GM21717 (cell line): Measurements from ENCODE around the gene C11orf21.

Experiments
- ATAC-seq: cut with Tn5 transposase; IDR thresholded peaks from one replicate; pipeline ENCODE4 v1.9.1; 2021; ENCODE audit warnings: mild to moderate bottlenecking, moderate library complexity; ENCODE audit not compliant: unreplicated experiment

The C11orf21 gene

DNA sequence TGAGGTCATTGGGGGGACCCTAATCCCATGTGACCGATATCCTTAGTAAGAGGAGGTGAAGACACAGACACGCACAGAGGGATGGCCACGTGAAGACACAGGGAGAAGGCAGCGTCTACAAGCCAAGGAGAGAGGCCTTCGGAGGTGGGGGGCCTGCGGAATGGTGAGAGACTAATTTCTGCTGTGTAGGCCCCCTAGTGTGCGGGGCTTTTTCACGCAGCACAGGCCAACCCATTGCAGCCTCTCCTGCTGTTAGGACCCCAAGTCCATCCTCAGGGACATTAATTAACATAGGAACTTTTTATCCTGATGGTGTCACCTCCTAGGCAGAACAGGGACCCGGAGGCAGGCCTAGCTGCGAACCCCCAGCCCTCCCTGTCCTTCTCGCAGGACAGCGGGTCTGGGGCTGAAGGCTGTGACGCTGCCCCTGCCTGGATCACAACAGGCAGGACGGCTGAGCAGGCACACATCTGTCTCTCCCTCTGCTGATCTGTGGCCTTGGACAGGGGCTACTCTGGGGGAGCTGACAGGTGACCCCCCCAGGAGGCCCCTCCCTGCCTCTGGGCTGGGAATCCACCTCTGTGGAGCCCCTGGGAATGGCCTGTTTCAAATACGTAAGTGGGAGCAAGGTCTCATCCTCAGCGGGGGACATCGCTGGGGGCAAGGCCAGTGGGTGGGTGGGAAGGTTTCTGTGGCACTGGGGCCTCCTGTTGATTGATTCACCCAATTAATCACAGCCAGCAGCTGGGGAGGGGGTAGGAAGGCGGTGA lies 39.2 kb downstream of the C11orf21 start:
- no peak for ATAC-seq

DNA sequence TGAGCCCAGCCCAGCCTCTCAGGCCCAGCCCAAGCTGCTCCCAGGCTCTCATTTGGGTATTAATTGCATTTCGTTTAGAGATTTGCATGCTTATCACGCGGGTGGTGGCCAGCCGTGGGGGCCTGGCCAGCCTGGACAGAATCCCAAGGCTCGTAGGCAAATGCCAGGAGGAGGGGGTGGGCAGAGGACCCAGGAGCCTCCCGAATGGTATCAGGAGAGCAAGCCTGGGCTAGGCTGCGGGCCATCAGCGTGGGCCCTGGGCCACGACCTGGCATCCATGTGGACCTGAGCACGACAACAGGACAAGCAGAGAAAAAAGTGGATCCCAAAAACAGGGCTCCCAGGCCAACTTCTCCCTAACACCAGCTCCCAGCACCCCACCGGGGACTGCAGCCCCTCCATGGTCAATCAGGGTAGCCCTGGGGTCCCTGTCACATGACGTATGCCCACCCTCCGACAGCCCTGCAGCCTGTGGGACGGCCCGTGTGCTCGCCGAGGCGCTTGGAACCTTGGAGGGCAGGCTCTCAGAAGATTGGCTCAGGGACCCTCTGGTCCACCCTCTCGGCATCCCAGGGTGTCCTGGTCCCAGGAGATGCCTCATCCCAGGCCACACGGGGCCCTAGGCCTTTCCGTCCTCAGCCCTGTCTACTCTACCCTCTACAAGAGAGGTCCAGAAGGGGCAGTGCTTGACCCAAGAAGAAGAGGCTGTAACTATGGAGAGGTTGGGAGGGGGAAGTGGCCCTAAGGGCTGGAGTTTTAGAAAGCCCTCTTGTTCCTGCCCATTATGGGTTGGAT lies 40.1 kb downstream of the C11orf21 start:
- no peak for ATAC-seq

DNA sequence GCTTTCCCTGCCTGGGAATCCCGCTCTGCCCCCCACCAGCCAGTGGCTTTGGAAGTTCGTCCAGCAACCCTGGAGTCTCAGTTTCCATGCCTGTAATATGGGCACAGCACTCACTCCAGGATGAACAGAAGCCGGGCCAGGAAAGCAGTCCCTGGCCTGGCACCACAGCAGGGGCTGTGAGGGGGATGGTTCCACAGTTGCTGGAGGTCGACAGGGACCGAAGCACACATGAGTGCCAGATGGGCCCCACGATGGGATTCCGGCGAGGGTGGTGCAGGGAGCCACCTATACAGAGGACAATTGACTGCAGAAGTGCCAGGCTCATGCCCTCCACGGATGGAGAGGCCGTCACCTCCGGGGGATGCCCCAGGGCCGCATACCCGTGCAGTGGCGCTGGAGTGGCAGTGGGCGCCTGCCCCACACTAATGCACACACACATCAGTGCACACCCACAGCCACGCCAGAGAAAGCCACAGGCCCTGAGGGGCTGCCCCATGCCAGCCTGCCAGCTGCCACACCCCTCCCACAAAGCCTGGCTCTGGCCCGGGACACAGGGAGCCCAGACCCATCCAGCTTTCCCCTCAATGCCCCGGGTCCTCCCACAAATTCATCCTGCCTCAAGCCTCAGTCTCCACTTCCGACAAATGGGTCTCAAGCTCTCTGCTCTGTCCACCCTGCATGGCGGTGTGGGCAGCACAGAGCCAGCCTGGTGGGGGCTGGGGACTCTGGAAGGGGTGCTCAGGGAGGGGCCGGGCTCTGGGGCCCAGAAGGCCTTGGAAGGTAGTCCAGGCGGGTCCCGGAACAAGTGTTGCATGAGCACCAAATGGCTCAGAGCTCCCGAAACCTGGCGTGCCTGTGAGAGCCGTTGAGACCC lies 41.0 kb downstream of the C11orf21 start:
- no peak for ATAC-seq

DNA sequence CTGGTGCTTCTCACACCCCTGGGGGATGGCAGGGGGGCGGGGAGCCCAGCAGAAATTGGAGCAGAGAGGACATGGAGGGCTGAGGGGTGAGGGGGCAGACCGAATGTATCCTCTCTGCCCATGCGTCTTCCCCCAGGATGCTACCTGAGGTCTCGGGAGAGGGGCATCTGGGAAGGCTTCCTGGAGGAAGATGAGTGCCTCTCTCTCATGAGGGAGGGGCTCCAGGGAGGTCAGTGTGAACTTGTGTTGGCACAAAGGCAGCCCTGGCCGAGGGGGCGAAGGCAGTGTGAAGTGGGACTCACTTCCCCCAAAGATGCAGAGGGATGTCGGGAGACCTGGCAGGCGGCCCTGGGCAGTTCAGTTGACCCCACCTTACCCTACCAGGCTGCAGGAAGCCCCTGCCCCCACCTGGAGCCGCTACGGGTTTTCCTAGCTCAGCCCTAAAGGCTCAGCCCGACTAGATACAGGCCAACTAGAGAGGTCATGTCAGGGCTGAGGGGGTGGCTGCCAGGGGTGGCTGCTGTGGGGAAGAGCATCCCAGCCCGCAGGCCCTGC lies 41.7 kb downstream of the C11orf21 start:
- no peak for ATAC-seq

DNA sequence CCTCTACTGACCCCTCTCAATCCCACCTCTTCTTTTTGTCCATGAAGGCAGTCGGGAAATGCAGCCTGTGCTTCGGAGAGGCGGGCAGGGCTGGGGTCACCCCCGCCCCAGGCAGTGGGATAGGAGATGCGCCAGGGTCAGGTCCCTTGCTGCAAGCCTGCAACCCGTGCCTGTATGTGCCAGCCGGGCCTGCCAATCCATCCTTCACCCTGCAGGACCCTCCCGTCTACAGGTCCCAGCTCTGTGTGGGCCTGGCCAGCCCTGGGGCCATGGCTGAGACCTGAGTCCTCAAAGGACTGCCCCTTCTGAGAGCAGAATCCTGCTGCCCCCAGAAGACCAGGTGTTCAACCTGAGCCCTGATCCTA lies 42.3 kb downstream of the C11orf21 start:
- no peak for ATAC-seq

DNA sequence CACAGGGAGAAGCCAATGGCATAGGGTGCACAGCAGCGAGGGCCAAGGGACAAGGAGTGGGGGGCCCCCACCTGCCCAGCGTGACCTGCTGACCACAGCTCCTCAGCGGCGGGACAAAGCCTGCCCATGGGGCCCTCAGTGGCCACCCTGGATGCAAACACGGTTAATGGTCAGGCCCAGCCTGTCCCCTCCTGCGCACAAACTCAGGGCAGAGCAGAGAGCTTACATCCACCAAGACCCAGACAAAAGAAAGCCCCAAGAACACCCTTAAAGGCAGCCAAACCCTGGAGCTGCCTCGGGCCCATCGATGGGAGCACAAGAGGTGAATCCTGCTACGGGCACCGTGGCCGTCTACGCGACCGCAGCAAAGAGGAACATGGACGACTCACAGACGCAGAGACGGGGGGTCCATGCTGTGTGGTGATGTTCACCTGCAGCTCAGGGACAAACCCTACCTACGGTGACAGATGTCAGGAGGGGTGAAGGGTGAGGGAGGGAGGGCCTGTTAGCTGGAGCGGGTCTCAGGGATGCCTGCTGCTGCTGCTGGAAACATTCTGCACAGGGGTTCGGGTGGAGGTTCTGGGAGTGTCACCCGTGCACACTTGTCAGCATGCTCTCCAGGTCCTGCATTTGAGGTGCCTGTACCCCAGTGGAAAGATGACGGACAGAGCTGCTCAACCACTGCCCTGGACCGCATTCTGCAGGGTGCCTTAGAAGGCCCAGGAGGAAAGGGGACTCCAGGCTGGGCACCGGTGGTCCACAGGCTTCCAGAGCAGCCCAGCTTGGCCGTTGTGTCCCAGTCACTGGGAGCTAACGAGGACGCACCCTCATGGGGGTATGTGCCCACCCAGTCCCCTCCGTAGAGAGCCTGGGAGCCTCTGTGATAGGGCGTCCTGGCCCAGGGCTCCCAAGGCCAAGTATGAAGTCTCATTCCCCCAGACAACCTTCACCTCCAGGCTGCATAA lies 42.9 kb downstream of the C11orf21 start:
- no peak for ATAC-seq

DNA sequence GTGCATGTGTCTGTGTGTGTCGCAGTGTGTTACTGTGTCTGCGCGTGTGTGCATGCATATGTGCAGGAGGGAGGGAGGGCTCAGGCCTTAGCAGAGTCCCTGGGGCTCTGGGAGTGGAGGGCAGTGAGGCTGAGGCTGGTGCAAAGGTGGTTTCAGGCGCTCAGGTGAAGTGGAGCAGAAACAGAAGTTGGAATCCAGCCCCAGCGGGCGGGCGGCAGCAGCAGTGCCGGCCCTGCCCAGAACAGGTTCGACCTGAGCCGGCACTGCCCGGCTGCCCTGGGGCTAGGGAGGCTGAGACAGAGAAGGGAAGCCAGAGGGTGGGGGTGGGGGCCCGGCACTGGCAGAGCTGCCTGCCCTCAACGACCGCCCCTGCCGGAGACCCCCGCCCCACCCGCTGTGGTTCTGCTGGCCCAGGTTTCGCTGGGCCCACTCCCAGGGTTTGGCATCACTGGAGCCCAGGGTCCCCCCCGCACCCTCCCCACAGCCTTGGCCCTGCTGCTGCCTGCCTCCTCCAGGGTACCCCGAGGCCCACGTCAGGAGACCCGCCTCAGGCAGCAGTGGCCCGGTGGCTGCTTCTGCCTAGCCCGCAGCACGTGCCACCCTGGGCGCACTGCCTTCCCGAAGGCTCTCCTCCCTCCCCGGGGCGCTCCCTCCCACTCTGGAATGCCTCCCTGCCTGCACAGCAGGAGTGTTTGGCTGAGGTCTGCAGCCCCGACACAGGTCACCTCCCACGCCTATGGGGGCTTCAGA lies 44.6 kb downstream of the C11orf21 start:
- no peak for ATAC-seq

DNA sequence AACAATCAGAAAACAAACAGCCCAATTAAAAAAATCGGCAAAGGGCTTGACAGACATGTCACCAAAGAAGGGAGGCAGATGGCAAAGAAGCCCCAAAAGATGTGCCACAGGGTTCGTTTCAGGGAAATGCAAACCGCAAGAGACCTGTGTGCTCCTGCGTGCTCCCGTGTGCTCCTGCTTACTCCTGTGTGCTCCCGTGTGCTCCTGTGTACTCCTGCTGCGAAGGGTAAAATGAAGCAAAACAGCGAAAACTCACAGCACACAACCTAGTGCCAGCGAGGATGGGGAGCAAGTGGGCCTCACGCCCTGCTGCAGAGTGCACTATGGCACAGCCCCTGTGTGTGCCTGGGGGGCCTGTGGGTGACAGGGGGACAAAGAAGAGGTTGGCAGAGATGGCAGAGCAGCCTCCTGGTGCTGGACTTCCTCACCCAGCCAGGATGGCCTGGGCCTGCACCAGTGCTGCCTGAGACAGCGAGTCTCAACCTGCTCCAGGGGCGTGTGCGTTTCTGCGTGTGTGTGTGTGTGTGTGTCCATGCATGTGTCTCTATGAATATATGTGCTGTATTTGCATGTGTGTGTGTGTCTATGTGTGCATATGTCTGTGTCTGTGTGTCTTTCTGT lies 45.3 kb downstream of the C11orf21 start:
- no peak for ATAC-seq

DNA sequence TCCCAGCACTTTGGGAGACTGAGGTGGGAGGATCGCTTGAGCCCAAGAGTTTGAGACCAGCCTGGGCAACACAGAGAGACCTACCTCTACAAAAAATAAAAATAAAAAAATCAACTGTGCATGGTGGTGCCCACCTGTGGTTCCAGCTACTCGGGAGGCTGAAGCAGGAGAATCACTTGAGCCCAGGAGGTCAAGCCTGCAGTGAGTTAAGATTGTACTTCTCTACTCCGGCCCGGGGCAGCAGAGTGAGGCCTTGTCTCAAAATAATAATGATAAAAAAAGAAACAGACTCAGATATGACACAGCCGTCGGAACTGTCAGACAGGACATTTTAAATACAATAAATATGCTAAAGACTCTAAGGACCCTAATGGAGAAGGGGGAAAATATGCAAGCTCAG lies 49.7 kb downstream of the C11orf21 start:
- no peak for ATAC-seq

DNA sequence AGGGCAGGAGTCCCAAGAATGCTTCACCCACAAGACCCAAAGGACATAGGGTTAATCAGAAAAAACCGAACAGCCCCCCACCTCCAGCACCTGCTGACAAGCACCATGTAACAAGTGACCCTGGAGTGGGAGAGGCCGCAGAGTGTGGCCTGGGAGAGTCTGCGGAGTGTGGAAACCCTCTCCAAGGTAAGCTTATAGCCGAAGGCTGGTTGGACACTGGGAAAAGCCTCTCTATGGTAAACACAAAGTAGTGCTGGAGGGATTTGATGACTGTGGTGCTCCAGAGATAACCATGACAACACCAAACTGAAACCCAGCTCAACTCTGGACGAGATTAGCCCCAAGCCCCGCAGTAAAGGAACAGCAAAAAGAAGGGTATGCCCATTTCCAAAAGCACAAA lies 50.6 kb downstream of the C11orf21 start:
- no peak for ATAC-seq

DNA sequence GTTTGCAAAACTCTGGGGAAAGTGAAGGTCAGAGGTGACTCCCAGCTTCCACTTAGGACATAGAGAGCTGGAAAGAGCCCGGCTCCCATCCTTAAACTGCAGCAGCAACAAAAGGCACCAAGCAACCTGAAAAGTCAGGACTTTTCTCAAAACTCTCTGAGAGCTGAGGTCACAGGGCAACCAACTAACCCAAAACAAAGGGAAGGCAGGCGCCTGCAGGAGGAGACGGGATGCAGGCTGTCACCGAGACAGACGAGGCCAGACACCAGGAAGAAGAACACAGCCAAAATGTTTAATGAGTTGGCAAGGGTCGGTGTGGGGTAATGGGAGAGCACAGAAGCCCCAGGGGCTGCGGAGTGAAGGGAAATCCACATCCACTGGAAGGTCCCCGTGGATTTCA lies 51.2 kb downstream of the C11orf21 start:
- ATAC-seq, result no peak

DNA sequence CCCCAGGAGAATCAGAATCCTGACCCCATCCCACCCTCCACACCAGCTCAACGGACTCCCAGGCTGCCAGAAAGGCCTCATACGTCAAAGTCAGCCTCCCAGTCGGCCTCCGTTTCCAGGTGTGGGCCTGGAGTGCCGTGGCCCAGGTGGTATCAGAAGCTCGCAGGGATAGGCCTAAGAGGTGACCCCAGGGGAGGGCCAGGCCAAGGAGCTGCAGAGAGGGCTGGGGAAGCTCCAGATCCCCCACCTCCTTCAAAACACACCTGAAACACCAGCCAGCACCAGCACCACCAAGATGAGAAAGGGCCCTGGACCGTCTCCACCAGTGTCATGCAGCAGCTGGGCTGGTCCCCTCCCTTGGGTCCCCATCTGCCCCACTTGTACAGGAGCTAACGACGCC lies 51.7 kb downstream of the C11orf21 start:
- no peak for ATAC-seq

DNA sequence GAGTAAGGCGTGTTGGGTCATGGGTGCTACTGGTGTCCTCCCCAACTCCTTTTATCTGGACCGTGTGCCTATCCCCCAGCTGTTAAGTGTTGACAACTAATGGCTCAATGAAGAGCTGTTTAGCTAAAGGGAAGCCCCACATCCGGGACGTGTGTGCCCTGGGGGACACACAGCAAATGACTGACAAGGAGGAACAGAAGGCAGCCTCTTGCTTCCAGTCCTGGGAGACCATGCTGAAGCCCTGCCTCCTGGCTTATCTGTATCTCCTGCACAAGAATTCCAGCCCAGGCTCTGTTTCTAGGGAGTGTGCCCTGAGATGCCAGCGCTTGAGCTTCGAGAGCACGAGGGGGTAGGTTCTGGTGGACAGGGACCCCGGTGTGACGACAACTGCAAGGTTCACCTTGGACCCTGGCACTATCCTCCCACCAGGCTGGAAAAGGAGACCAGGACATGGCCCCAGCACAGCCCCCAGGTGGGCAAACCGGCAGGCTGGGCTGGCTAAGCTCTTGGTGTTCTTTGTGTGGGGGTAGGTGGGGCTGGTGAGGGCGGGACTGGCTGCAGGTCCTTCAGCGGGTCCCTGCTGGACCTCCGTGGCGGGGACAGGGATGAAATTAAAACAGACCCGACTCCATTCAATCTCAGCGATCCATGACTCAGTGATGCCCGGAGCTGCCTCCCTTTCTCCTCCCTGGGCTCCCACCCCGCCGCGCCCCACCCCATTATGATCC lies 52.4 kb downstream of the C11orf21 start:
- no peak for ATAC-seq

DNA sequence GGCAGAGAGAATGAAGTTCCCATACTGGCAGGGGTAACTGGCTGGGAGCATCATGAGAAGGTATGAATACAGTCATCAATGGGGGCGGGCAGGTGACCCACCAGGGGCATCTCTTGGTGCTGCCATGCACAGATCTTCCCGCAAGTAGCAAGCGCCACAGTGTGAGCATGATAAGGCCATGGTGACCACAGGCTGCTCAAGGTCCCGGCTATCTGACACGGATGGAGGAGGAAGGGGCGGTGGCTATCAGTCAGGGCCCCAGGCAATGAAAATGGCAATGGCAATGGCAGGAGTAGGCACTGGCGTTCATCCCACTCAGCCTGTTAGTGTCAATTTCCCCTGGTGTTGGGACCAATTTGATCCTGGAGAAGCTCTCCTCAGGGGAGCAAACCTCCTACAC lies 53.0 kb downstream of the C11orf21 start:
- ATAC-seq, result no peak

DNA sequence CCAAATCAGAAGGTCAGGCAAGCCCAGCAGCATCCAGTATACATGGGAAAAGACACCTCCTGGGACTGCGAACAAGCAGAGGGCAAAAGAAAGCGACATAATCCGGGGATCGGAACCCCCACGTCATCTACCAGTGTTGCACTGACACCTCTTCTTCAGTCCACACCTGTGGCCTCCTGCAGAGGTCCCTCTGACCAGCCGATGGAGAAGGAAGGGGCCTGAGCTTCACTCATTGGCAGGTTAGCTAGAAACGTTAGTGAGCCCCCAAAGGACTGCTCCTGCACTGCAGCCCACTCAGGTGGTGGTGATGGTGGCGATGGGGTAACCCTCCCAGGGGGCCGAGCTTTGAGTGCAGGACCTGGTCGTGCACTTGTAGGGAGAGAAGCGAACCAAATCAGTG lies 53.5 kb downstream of the C11orf21 start:
- ATAC-seq, result no peak

DNA sequence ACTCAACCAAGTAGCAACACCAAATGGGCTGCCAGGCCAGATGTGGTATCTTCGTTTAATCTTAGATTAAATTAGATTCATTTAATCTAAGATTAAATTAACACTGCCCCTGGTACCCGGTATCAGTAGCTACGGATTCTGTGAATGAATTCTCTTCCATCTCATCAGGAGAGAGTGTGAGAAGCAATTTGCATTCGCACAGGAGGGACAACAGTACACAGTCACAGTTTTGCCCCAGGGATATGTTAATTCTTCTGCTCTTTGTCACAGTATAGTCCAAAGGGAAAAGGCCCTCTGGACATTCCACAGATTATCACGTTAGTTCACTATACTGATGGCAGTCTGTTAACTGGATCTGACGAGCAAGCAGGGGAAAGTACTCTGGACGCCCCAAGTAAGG lies 54.2 kb downstream of the C11orf21 start:
- ATAC-seq, result no peak
